Activated effector memory CD4-positive, alpha-beta T cell treated with Interleukin-2 at 50 U/mL for 16 hours (primary cell): Measurements from ENCODE around the gene SOD2.
A peak's percentile ranks its signal among the peaks of the same experiment; 100 is the strongest.
"Not testable (repeated sequence)": the region's sequence is repeated elsewhere in the genome, so short reads cannot be mapped to it uniquely, and the experiment has no call there.

Source experiments
- DNase-seq: peaks from one replicate; pipeline ENCODE4 v3.0.0-alpha.2; 2020

The SOD2 gene

DNA sequence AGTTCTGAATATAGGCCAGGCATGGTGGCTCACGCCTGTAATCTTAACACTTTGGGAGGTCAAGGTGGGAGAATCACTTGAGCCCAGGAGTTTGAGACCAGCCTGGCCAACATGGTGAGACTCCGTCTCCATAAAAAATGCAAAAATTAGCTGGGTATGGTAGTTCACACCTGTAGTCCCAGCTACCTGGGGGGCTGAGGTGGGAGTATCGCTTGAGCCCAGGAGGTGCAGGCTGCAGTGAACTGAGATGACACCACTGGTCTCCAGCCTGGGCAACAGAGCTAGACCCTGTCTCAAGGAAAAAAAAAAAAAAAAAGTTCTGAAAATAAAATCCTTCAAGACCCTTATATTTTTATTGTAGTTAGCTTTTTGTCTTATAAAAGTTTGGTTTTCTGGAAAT, 22.6 kb upstream of the SOD2 start:
- DNase-seq, result no peak

DNA sequence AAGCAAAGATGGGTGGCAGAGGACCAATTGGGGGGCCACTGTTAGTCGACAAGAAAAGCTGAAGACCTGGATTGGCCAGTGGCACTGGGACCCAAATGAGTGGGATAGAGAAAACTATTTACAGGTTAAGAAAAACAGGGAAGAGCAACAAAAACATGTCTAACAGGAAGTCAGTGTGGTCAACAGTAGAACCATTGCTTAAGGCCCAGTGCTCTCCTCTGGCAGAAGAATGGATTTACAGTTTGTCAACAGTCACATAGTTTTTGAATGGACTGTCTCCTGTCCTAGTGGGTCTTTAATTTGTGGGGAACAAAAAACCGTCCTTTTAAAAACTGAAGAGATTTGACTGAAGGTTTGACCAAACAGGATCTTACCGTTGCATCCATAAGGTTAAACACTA, 22.1 kb upstream of the SOD2 start:
- no peak for DNase-seq

DNA sequence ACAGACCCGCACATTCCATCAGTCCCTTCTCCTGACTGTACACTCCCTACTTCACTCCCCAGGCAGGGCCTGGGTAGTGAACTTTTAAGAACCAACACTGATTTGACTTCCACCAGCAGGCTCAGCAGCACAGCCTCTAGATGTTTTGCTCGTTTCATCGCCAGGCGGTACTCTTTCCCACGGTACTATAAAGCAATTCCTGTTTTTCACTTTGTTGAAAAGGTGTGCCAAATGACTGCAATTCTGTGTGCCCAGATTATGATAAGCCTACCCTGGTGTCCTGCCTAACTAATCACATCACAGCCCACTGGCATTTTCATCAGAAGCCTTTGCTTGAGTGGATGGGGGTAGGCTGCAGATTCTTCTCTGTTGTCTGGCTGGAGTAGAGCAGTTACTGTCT, 21.4 kb upstream of the SOD2 start:
- no peak for DNase-seq

DNA sequence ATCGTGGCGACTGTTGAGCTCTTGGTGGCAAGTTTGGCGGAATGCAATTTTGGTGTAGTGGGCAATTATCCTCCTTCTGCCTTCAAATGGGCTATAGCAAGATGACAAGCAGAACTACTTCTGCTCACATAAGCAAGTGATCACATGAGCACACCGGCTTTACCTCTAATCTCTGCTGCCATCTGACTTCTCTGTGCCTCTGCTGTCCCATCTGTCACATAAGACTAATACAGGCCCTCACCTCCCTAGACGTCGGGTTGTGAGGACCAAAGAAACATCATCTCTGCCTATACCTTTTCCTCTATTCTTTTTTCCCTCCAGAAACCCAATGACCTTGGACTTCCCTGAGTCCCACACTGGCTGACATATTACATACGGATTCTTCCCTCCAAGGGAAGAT, 20.9 kb upstream of the SOD2 start:
- no peak for DNase-seq

DNA sequence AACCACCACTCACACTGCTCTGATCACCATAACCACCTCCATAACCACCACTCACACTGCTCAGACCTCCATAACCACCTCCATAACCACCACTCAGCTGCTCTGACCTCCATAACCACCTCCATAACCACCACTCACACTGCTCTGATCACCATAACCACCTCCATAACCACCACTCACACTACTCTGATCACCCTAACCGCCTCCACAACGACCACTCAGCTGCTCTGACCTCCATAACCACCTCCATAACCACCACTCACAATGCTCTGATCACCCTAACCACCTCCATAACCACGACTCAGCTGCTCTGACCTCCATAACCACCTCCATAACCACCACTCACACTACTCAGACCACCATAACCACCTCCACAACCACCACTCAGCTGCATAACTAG, 19.3 kb upstream of the SOD2 start:
- DNase-seq, result not testable (repeated sequence)

DNA sequence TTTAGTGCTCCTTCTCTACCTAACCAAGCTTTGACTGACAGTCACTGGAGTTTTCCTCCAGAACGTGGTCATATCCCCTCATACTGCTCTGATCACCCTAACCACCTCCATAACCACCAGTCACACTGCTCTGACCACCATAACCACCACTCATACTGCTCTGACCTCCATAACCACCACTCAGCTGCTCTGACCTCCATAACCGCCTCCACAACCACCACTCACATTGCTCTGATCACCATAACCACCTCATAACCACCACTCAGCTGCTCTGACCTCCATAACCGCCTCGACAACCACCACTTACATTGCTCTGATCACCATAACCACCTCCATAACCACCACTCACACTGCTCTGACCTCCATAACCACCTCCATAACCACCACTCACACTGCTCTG, 17.6 kb upstream of the SOD2 start:
- DNase-seq, result not testable (repeated sequence)

DNA sequence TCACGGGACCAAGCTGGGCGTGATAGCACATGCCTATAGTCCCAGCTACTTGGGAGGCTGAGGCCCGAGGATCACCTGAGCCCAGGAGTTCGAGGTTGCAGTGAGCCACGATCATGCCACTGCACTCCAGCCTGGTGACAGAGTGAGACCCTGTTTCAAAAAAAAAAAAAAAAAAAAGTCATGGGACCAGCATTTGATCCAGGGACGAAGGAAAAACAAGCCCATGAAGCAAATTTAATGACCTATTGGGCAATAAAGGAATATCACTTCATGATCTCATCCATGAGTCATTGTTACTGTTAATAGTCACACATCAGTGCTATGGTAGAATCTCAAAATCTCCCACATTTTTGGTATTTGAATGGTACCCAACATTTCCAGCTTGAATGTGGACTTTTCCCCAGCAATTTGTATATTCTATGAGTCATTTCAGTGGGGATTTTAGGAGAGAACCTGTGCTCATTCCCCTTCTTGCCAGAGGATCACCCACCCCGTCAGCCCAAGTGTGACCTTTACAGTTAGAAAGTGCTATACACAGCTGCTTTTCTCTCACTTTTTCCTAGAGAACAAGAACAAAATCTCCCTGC, 8.5 kb upstream of the SOD2 start:
- no peak for DNase-seq

DNA sequence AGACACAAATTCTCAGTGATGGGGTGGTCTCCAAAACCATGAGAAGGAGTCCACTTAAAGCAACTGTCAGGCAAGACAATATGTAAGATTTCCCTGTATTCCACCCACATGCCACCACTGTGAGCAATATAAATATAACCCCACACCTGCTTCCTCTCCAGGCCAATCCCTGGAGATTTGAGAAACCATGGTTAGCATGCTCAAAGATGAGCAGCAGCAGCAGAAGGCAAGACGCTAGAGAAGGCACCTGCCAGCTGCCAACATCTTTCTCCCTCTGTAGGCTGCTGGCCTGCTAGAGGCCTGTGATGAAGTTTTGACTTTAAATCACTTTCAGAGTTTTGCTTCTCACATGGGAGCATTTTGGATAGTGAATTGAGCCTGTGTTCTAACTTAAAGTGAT, 7.9 kb upstream of the SOD2 start:
- DNase-seq, result no peak

DNA sequence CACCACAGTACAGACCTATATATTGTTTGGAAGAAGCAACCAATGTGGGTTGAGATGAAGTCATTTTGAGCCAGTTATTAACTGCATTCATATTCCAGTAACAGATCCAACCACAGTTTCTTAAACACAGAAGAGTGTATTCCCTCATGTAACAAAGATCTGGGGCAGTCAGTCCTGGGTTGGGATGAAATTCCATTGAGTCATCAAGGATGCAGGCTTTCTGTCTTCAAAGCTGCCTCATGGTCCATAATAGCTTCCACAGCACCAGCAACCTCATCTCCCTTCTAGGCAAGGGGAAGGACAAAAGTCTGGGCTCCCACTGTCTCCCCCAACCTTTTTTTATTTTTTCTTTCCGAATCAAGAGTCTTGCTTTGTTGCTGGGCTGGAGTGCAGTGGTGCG, 2.9 kb upstream of the SOD2 start:
- DNase-seq, result no peak

DNA sequence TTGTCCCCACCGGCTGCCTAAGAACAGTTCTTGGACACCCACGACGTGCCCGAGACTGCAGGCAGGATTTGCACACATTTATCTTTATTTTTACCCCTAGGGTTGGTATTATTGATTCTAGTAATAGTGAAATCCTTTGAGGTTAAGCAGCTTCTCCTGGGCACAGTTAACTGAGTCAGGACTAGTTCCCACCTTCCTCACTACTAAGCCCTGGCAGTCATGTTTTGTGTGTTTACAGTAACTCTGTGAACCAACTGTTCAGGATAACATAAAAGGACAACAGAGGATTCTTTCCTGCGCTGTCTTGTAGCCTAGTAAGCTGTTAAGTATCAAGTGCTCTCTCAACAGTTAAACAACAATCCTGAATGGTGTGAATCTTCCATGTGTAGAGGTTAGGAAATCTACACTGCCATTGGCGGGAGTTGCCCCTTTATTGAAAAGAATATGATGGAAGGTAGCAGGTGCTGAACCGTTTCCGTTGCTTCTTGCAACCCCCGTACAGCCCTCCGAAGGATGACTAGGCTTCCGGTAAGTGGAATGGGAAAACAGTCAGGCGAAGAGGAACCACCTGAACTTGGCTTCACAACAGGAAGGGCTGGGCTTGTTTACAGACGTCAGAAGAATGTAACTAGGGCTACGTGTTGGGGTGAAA, 979 bp upstream of the SOD2 start:
- peak; percentile 29 for DNase-seq

DNA sequence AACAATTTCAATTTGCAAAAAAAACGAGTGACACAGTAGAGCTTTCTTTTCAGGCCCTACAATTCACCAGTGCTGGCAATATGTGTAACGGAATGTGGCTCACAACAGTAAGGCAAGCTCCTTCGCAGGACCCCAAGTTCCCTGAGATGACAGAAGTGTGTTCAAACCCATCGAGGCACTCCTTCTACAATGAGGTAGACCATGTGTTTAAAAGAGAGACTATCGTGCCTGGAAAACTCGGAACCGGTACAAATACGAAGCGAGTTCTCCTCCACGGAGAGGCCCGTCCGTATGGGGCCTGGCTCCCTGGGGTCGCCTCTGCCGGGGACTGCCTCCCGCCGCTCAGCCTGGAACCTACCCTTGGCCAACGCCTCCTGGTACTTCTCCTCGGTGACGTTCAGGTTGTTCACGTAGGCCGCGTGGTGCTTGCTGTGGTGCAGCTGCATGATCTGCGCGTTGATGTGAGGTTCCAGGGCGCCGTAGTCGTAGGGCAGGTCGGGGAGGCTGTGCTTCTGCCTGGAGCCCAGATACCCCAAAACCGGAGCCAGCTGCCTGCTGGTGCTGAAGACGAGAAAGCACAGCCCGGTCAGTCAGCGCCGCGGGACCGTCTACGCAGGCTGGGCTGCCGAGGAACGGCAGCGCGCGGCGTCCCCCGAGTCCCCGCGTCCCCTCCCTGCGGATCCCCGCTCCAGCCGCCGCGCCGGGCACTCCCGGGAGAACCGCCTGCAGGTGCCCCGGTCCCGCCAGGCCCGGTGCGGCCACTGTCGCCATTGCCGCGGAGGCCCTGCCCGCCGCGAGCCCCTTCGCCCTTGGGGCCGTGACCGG, 526 bp downstream of the SOD2 start:
- peak; percentile 43 for DNase-seq

DNA sequence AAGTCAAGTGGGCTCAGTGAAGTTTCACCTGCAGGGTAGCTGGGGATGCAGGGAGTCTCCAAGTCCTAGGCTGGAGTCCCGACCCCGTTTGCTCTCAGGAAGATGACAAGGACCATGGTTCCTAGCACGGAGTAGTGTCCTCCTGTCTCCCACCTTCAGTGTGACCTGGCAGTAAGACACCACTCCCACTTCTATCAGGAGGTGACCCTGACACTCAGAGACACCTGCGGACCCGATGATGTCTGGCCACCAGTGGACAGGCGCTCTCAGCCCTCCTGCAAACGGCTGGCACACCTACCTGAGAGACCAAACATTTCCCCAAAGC, 1.1 kb downstream of the SOD2 start:
- DNase-seq, result no peak

DNA sequence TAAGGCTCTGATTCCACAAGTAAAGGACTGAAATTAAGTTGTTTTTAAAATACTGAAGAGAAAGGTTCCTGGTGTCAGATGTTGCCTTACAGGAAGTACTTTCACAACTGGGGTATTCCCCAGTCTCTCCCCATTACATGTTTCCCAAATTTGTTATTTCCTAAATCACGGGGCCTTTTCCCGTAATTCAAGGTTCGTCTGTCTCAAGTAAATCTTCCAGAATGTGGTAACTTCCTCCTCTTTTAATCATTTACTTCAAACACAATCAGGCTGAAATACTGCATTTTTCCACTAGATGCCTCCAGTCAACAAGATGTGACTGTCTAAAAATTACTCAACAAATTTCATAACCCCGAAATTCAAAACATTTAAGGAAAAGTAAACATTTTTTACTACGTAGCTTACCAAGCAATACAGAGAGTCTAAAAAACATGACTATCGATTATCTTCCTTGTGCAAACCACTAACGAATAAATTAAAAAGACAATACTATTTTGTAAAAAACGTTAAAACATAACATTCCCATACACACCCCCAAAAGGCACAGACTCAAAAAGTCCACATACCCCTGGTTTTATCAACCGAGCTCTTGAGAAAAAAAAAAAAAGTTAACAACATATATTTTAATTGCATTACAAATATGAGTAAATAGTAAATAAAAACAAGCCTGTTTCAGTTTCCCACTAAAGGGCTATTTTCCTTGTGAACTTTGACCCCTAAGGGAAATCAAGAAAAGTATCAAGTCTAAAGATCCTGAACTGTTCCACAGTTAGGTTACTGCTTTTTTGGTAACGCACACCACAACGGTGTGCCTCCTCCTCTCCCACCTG, 1.7 kb downstream of the SOD2 start:
- DNase-seq, result no peak

DNA sequence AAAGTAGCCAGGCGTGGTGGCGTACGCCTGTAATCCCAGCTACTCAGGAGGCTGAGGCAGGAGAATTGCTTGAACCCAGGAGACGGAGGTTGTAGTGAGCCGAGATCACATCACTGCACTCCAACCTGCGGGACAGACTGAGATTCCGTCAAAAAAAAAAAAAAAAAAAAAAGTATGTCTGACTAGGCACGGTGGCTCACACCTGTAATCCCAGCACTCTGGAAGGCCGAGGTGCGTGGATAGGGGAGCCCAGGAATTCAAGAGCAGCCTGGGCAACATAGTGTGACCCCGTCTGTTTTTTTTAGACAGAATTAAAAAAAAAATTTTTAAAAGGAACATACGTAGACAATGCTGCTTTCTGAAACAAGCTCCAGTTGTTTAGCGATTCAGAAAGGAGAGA, 2.9 kb downstream of the SOD2 start:
- not testable (repeated sequence) for DNase-seq

DNA sequence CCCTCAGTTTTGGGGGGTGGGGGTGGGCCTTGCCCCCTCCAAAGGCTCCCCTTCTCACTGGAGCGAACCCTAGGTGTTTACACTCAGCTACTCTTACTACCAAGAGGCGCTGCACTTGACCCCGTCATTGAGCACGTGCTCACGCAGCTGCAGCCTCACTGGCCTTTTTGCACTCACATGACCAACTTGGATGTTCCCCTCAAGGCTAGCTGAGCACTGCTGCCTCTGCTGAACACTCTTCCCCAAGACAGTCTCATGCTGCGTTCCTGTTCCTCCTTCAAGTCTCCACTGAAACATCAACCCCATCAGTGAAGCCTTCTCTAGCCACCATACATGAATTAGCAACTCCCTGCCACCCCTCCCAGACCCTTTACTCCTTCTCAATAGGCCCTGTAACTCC, 4.0 kb downstream of the SOD2 start:
- no peak for DNase-seq

DNA sequence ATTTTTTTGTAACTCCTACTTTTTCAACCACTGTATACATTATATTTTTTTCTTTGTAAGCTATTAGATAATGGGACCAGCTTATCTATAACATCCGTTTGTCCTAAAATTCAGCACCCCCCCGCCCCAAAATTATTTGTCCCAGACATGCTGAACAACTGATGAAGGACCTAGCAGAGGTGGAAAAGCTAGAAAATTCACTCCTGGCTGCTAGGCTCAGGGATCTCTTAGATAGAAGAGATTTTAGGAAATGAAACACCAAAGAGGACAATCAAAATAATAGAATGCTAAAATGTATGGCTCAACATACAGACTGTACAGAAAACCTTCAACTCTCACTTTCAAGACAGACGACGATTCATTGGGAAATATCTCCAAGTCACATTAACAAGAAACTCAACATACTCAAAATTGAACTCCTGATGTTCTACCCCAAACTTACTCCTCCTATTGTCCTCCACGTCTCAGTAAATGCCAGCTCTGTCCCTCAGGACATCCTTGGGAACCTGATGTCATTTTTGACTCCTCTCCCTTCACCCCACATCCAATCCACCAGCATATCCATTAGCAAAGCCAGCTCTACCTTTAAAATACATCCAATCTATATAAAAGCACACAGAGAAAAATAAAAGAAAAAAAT, 4.7 kb downstream of the SOD2 start:
- DNase-seq, result no peak

DNA sequence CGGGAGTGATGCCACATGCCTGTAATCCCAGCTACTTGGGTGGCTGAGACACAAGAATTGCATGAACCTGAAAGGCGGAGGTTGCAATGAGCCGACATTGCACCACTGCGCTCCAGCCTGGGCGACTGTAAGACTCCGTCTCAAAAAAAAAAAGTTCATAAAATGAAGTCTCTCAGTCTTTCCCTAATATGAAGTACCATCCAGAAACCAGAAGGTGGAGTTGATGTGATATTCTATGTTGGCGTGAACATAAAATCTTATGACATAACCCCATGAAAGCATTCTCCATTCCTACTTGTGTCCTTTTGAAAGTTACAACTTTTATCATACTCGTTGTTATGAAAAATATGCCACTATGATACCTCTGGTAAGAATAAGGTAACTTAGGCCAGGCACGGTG, 5.7 kb downstream of the SOD2 start:
- DNase-seq, result no peak

DNA sequence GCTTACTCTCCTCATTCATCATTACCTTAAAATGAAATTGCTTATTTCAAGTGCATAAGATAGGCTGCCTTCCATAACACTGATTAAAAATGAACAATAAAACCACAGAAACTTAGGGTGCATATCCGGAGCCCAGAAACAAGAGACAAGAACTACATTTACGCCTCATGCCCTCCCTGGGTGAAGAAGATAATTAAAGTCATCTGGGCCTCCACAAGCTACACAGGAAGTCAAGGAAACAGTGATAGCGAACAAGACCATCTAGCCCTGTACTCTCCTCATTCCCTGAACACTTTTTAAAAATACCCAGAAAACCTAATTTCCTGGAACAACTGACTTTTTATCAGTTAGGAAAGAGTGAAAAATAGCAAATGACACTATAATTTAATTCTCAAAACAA, 6.3 kb downstream of the SOD2 start:
- DNase-seq, result no peak

DNA sequence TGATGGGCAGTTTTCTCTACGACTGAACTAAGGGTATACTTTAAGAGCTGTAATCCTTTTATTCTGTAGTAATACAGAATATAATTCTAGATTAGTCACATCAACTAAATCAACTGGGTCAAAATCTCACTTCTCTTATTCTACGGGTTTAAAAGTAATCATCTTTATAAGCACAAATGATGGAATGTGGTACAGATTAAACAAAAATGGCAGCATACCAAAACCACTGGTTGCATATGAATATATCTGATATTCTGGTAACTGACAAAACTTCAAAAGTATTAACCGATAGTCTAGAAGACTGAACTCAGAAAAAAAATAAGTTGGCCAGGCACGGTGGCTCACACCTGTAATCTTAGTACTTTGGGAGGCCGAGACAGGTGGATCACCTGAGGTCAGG, 7.0 kb downstream of the SOD2 start:
- DNase-seq, result no peak

DNA sequence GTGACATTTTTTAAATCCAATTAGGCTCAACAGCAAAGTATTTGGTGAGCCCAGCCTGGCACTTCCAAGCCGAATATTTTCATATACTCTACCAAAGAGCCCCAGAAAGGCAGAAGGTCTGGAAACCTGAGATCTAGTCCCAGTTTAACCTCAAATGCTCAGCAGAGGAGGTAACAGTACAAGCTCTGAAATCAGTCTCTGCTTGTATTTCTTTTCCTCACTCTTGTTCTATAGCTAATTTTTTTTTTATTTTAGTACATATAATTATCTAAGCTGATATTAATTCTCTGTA, 9.1 kb downstream of the SOD2 start:
- DNase-seq, result no peak

DNA sequence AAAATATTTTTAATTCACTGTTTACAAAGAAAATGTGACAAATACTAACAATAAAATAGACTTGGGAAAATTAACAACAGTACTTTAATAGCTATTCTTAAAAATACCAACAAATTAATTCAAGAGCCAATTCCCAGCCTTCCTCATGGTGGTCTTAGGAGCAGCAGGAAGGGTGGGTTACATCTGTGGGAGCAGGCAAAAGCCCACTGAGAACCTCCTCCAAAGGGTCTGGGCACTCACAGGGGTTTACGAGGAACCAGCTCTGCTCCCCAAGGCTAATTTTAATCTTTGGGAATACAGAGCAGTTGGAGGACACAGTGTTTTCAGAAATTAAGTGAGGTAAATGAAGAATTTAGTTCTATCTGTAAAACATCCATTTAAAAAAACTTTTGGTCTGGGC, 10.2 kb downstream of the SOD2 start:
- DNase-seq, result no peak

DNA sequence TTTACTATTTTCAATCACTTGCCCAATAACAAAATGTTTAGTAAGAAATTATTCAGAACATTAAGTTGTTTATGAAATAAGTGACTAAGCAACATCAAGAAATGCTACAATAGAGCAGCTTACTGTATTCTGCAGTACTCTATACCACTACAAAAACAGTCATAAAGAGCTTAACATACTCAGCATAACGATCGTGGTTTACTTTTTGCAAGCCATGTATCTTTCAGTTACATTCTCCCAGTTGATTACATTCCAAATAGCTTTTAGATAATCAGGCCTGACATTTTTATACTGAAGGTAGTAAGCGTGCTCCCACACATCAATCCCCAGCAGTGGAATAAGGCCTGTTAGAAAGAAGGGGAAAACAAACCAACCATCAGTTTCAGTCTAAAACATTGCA, 10.7 kb downstream of the SOD2 start:
- DNase-seq, result no peak

DNA sequence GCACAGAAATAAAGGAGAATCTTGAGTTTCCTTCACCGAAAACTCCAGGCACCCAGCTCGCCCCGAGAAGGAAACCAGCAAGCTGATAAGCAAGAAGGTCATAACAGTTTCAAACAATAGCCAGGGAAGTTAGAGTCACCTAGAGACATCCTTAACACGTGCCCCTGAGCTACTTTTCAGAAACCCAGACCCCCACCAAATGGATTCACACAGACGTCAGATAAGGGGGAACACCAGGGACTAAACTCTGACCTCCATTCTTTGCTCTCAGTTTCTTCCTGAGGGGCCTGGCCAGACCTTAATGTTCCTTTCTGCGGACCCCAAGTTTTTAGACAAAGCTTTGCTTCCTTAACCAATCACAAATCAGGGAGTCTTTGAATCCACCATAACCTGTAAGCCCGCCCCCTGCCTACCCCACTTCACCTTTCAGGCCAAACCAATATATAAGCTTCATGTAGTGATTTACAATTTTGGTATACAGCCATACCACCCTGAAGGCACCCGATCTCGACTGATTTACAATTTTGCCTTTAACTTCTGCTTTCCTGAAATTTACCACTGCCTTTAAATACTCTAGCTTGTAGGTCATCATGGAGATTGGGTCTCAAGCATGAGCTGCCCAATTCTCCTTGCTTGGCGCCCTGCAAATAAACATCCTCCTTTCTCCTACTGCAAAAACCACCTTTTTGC, 11.7 kb downstream of the SOD2 start:
- DNase-seq, result no peak
